ENCODE results near the gene PLXNA2.

Gene PLXNA2

GRCh38 chr1:208270651-208271141 is 26.5 kb upstream of the PLXNA2 start:
- DNase-seq (ENCODE audit: low read depth, low spot score), result no peak
- no peak overlapping the region for H3K4me3 ChIP-seq (ENCODE audit: low read depth, low read length)
- TF ChIP-seq CTCF (IDR thresholded peaks at IDR 0.05; ENCODE audit: insufficient read depth, low read length, missing control alignments), result no peak
- CTCF ChIA-PET, result interaction anchor here (1.3 kb wide), 1 partner anchor 25 kb away, joined by 5 read pairs; no protein-coding TSS in a partner anchor
- POLR2A ChIA-PET, result no interaction called here

GRCh38 chr1:208269338-208269666 is 25.1 kb upstream of the PLXNA2 start:
- CTCF ChIA-PET, result interaction anchor here (1.3 kb wide), 1 partner anchor 24 kb away, joined by 5 read pairs; no protein-coding TSS in a partner anchor
- no peak overlapping the region for H3K4me3 ChIP-seq (ENCODE audit: low read depth, low read length)
- no peak for DNase-seq (ENCODE audit: low read depth, low spot score)
- TF ChIP-seq CTCF (IDR thresholded peaks at IDR 0.05; ENCODE audit: insufficient read depth, low read length, missing control alignments), result no peak
- POLR2A ChIA-PET, result no interaction called here

DNA sequence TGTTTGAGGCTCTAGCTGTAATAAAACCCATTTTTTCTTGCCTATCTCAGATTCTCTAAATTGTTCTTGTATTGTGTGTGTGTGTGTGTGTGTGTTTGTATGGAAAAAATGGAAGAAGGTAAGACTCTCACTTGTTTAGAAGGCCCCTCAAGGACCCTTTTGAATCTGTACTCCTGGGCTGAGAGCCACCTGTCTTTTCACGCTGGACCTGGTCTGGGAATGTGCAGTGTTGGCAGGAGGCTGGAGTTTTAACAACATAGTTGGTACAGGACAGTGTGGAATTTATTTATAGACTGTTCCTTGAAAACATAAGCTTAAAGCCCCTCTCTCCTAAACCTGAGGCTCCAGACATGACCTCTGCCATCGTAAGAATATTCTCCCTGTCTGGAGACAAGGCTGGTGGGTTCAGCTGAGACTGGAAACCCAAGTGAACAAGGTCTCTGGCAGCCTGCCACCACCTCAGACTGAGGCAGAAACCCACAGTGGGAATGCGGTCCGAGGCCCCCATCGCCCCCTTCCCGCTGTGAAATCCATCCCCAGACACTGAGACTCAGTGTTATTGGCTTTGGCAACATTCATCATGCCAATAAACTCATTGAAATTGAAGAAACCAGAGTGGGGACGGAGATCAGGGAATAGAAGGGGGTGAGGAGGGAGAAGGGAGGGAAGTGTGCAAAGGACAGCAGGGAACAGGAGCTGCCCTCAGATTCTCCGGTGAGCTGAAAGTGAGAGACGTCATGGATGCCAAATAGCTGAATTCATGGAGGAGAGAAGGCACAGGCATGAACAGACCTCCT is 24.6 kb upstream of the PLXNA2 start:
- H3K4me3 ChIP-seq (ENCODE audit: low read depth, low read length), result no peak overlapping the region
- ChIA-PET CTCF (interaction anchor here (1.1 kb wide), 1 partner anchor 175 kb away, joined by 3 read pairs; no protein-coding TSS in a partner anchor), POLR2A (no interaction called here)
- TF ChIP-seq CTCF (IDR thresholded peaks at IDR 0.05; ENCODE audit: insufficient read depth, low read length, missing control alignments), result no peak
- no peak for DNase-seq (ENCODE audit: low read depth, low spot score)

- POLR2A ChIA-PET, result no interaction called here
- CTCF ChIA-PET, result no interaction called here
- DNase-seq (ENCODE audit: low read depth, low spot score), result no peak
- TF ChIP-seq CTCF (IDR thresholded peaks at IDR 0.05; ENCODE audit: insufficient read depth, low read length, missing control alignments), result no peak
- H3K4me3 ChIP-seq (ENCODE audit: low read depth, low read length), result no peak overlapping the region
These were observed 21.3 kb upstream of the PLXNA2 start for GRCh38 chr1:208265525-208265924.

GRCh38 chr1:208265122-208265469 is 20.9 kb upstream of the PLXNA2 start:
- TF ChIP-seq CTCF (IDR thresholded peaks at IDR 0.05; ENCODE audit: insufficient read depth, low read length, missing control alignments), result no peak
- POLR2A ChIA-PET, result no interaction called here
- CTCF ChIA-PET, result no interaction called here
- no peak overlapping the region for H3K4me3 ChIP-seq (ENCODE audit: low read depth, low read length)
- no peak for DNase-seq (ENCODE audit: low read depth, low spot score)

- H3K4me3 ChIP-seq (ENCODE audit: low read depth, low read length), result no peak overlapping the region
- ChIA-PET POLR2A (no interaction called here), CTCF (no interaction called here)
- no peak for DNase-seq (ENCODE audit: low read depth, low spot score)
- no peak for TF ChIP-seq CTCF (IDR thresholded peaks at IDR 0.05; ENCODE audit: insufficient read depth, low read length, missing control alignments)
These were observed 20.4 kb upstream of the PLXNA2 start for GRCh38 chr1:208264469-208265121.
